Endothelial cell of umbilical vein (primary cell): ENCODE measurements around the gene ZIC3.

Experiments
- CTCF ChIP-seq, 2 donors: IDR thresholded peaks; 1 replicate in 1 of 2; 2 replicates in 1 of 2; pipeline ENCODE4 v1.5.1; 2011; ENCODE audit warnings: low read length in 2 of 2, mild to moderate bottlenecking in 2 of 2, moderate library complexity in 2 of 2, control low read depth in 1 of 2, inconsistent platforms in 1 of 2, low read depth in 1 of 2; ENCODE audit not compliant: insufficient read depth in 1 of 2; ENCODE audit errors: extremely low read depth in 1 of 2
- MAX ChIP-seq: IDR thresholded peaks from 2 replicates; pipeline ENCODE4 v1.6.1; 2011; ENCODE audit not compliant: insufficient read depth, insufficient read length
- POLR2A ChIP-seq: IDR thresholded peaks from 2 replicates; pipeline ENCODE4 v1.6.1; 2012; ENCODE audit warnings: low read depth, mild to moderate bottlenecking, control low read depth, low read length

GRCh38 chrX:137600769-137601168 is 34.8 kb downstream of the ZIC3 start:
- TF ChIP-seq CTCF (IDR thresholded peaks at IDR 0.05; ENCODE audit: extremely low read depth in 1 of 2, insufficient read depth in 1 of 2, low read depth in 1 of 2, low read length in 2 of 2) (no peak), POLR2A (no peak), MAX (no peak)
